Measurements from ENCODE around the gene UQCC2.

Gene UQCC2

DNA sequence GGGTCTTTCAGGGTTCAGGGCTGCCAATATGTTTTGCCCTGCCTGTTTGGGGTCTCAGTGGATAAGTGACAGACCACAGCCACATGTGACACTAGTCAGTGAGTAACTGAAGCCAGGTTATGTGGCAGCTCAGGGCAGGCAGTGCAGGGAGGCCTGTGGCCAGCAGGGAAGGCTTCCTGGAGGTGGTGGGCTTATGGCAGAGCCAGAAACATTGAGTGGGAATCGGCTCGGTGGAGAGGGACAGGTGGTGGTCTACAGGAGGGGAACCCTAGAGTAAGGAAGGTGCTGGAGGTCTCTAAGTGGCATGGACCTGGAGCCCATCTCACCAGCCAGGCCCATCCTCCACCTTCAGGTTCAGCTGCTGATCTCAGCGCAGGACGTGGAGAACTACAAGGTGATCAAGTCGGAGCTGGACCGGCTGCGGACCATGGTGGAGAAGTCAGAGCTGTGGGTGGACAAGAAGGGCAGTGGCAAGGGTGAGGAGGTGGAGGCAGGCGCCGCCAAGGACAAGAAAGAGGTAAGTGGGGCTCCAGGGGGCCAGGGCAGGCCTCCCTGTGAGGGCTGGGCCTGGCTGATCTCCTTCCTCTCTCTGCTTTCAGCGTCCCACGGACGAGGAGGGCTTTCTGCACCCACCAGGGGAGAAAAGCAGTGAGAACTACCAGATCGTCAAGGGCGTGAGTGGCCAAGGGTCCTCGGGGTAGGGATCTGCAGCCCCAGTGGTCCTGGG, 34.9 kb downstream of the UQCC2 start:
- DNase-seq (ENCODE audit: low read depth), result no peak

DNA sequence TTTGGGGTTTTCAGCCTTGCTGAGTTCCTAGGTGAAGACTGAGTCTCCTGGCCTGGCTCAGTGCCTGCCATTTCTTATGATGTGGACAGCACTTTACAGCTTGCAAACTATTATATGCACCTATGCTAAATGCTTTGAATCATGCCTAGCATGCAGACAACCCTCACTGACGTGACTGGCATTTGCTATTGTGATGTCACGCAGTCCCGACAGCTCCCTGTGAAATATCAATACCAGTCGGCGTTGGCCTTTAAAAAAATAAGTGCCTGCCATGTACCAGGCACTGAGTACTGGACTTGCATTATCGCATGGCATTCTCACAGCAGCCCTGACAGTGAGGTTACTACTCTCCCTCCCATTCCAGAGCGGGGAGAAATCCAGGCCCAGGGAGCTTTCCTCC, 35.5 kb downstream of the UQCC2 start:
- no peak for DNase-seq (ENCODE audit: low read depth)

- no peak for DNase-seq (ENCODE audit: low read depth)
Measured at GRCh38 chr6:33673851-33674250, 37.6 kb downstream of the UQCC2 start.

GRCh38 chr6:33672808-33673207, 38.7 kb downstream of the UQCC2 start:
- peak; percentile 95 for DNase-seq (ENCODE audit: low read depth)

GRCh38 chr6:33671744-33672072, 39.8 kb downstream of the UQCC2 start:
- DNase-seq (ENCODE audit: low read depth), result no peak

- DNase-seq (ENCODE audit: low read depth), result no peak
Measured at GRCh38 chr6:33670971-33671743, 40.3 kb downstream of the UQCC2 start.

DNA sequence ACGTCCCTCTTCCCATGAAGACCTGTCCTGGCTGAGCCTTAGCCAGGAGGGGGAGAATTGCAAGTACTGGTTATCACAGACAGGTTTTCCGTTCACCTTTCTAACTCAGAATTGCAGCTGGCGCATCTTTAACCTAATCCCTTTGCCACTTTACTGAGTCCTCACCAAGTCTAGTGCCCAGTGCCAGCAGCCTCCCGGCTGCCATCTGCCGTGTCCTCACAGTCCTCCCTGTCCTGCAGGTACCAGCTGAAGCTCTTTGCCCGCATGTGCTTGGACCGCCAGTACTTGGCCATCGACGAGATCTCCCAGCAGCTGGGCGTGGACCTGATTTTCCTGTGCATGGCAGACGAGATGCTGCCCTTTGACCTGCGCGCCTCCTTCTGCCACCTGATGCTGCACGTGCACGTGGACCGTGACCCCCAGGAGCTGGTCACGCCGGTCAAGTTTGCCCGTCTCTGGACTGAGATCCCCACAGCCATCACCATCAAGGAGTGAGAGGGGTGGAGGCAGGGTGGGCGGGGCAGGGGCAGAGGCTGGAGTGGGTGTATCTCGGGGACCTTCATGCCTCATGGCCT, 41.3 kb downstream of the UQCC2 start:
- no peak for DNase-seq (ENCODE audit: low read depth)

- no peak for DNase-seq (ENCODE audit: low read depth)
Measured at GRCh38 chr6:33668914-33669313, 42.6 kb downstream of the UQCC2 start.

DNA sequence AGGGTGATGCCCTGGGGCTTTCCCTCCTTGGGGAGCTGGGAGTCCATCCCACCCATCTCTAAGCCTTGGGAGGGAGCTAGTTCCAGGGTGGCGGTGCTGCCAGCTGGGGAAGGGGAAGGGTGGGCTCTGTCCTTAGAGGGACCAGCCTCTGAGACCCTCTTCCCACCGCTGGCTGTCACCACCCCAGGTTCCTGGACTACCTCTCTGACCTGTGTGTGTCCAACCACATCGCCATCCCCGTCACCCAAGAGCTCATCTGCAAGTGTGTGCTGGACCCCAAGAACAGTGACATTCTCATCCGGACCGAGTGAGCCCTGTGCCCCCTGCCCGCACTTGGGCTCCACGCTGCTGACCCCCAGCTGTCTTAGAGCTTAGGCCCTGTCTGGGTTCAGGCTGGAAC, 43.2 kb downstream of the UQCC2 start:
- DNase-seq (ENCODE audit: low read depth), result no peak

DNA sequence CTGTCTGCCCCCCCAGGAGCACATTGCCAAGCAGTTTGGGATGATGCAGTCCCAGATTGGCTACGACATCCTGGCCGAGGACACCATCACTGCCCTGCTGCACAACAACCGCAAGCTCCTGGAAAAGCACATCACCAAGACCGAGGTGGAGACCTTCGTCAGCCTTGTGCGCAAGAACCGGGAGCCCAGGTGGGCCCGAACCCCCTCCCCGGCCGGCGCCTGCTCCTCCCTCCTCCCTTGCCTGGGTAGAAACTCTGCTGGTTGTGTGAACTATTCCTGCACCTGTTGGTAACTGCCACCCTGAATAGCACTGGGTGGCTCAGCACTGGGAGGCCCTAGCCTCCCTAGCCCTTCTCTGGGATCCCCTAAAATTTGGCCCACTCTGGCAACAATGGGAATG, 43.7 kb downstream of the UQCC2 start:
- no peak for DNase-seq (ENCODE audit: low read depth)

DNA sequence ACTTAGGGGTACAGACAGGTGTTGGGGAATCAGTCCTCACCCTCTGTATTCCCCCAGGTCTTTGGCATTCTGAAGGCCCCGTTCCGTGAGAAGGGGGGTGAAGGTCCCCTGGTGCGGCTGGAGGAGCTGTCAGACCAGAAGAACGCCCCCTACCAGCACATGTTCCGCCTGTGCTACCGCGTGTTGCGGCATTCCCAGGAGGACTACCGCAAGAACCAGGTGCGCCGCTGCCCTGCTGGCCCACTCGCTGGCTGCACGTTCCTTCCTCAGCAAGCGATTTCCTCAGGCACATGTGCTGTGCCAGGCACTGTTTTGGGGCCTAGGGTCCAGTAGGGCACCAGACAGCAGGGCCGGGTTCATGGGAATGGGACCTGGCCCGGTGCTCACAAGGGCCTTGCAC, 44.4 kb downstream of the UQCC2 start:
- DNase-seq (ENCODE audit: low read depth), result no peak

GRCh38 chr6:33665957-33666356, 45.5 kb downstream of the UQCC2 start:
- DNase-seq (ENCODE audit: low read depth), result no peak

- no peak for DNase-seq (ENCODE audit: low read depth)
Measured at GRCh38 chr6:33664506-33665057, 46.9 kb downstream of the UQCC2 start.

GRCh38 chr6:33663727-33664449, 47.6 kb downstream of the UQCC2 start:
- DNase-seq (ENCODE audit: low read depth), result no peak

DNA sequence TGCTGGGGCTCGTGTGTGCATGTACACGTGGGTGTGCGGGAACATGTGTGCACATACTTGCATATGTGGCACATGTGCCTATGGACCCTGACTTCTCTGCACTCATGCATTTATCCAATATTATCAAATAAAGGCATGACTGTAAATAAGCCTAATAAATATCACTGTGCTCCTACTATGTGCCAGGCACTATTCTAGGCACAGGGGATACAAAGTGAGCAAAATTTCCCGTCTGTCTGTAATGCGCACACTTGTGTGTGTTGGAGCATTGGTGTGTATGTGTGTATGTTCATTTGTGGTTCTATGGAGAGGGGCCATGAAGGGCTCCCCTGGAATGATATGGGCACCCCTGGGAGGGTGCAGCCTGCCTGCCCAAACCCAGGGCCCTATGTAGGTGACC, 48.5 kb downstream of the UQCC2 start:
- no peak for DNase-seq (ENCODE audit: low read depth)

- no peak for DNase-seq (ENCODE audit: low read depth)
Measured at GRCh38 chr6:33662318-33662717, 49.2 kb downstream of the UQCC2 start.

GRCh38 chr6:33661106-33661838, 50.2 kb downstream of the UQCC2 start:
- no peak for DNase-seq (ENCODE audit: low read depth)

GRCh38 chr6:33659986-33660385, 51.5 kb downstream of the UQCC2 start:
- no peak for DNase-seq (ENCODE audit: low read depth)

DNA sequence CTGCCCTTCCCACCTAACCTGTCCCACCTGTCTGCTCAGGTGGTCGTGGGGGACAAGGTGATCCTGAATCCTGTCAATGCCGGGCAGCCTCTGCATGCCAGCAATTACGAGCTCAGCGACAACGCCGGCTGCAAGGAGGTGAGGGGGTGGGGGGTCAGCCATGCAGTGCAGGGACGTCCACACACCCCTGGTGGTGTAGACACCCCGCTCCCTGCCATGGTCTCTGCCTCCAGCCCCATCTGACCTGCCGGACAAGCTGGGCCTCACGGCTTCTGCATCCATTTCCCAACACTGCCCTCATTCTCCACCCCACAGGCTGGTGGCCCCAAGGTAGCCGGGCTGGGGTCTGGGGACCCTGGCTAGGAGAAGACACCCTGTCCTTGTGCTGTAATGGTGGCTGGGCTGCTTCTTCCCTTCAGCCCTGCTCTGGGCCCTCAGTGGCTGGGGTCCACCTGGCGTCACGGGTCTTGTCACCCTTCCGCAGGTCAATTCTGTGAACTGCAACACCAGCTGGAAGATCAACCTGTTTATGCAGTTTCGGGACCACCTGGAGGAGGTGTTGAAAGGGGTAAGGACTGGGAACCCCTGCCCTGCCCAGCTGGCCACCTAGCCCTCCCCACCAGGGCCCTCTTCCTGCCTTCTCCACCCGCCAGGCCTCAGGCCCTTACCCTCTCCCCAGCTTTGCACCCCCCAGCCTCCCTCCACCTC, 52.4 kb downstream of the UQCC2 start:
- DNase-seq (ENCODE audit: low read depth), result no peak

- DNase-seq (ENCODE audit: low read depth), result no peak
Measured at GRCh38 chr6:33656844-33657243, 54.7 kb downstream of the UQCC2 start.
